Ishikawa (cell line): Measurements from ENCODE around the gene FBXO10.

Source experiments
- CEBPB ChIP-seq: IDR thresholded peaks from 2 replicates; pipeline ENCODE4 v1.6.1; 2012
- EGR1 ChIP-seq: IDR thresholded peaks from 2 replicates; pipeline ENCODE4 v1.6.1; 2012
- EP300 ChIP-seq: IDR thresholded peaks from 2 replicates; pipeline ENCODE4 v1.6.1; 2012; ENCODE audit warnings: borderline replicate concordance
- FOXM1 ChIP-seq: IDR thresholded peaks from 2 replicates; pipeline ENCODE4 v1.6.1; 2012; ENCODE audit warnings: low read depth, borderline replicate concordance
- RAD21 ChIP-seq: IDR thresholded peaks from 2 replicates; pipeline ENCODE4 v1.6.1; 2012; ENCODE audit warnings: low read depth
- TEAD4 ChIP-seq: IDR thresholded peaks from 2 replicates; pipeline ENCODE4 v1.6.1; 2012
- YY1 ChIP-seq: IDR thresholded peaks from 2 replicates; pipeline ENCODE4 v1.6.1; 2012; ENCODE audit warnings: low read depth
- ZBTB7A ChIP-seq: IDR thresholded peaks from 2 replicates; pipeline ENCODE4 v1.6.1; 2012; ENCODE audit warnings: low read depth
- TF ChIP-seq, protein P1 (sequence below): IDR thresholded peaks from 2 replicates; pipeline ENCODE4 v1.6.1; 2012
- TF ChIP-seq, protein P2 (sequence below): IDR thresholded peaks from 2 replicates; pipeline ENCODE4 v1.6.1; 2012

DNA sequence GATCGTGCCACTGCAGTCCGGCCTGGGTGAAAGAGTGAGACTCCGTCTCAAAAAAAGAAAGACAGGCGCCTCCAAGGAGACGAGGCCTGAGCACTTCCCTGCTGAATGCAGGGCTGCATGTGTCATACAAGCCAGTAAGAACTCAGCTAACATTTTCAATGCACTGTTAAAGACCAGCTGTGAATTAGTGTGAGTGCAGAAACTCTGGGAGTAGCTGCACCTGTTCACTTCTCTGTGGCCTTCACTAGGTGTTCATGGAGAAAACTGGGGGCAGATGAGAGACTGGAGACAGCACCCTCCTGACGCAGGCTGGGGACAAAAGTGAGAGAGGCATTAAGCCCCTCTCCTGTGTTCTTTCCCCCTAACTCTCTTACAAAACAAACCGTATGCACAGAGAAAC lies 41.8 kb downstream of the FBXO10 start:
- TF ChIP-seq ZBTB7A, result no peak
- TF ChIP-seq FOXM1, result no peak
- TF ChIP-seq RAD21, result no peak
- TF ChIP-seq EP300, result no peak
- TF ChIP-seq YY1, result no peak
- TF ChIP-seq, protein P1, sequence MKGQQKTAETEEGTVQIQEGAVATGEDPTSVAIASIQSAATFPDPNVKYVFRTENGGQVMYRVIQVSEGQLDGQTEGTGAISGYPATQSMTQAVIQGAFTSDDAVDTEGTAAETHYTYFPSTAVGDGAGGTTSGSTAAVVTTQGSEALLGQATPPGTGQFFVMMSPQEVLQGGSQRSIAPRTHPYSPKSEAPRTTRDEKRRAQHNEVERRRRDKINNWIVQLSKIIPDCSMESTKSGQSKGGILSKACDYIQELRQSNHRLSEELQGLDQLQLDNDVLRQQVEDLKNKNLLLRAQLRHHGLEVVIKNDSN, result no peak
- no peak for TF ChIP-seq CEBPB
- TF ChIP-seq TEAD4, result no peak
- TF ChIP-seq, protein P2, sequence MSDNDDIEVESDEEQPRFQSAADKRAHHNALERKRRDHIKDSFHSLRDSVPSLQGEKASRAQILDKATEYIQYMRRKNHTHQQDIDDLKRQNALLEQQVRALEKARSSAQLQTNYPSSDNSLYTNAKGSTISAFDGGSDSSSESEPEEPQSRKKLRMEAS, result no peak
- no peak for TF ChIP-seq EGR1
